ENCODE measurements around the gene TRABD2B.

TRABD2B gene

GRCh38 chr1:47843781-47844557, 153.2 kb downstream of the TRABD2B start:
- no peak for FAIRE-seq

GRCh38 chr1:47843059-47843458, 154.1 kb downstream of the TRABD2B start:
- FAIRE-seq, result no peak

- FAIRE-seq, result no peak
Observed at GRCh38 chr1:47842228-47842919, 154.8 kb downstream of the TRABD2B start.

GRCh38 chr1:47841356-47841755, 155.8 kb downstream of the TRABD2B start:
- no peak for FAIRE-seq

- no peak for FAIRE-seq
Observed at GRCh38 chr1:47840393-47841190, 156.6 kb downstream of the TRABD2B start.

- no peak for FAIRE-seq
Observed at GRCh38 chr1:47839433-47839760, 157.8 kb downstream of the TRABD2B start.

- FAIRE-seq, result no peak
Observed at GRCh38 chr1:47838562-47839432, 158.4 kb downstream of the TRABD2B start.

GRCh38 chr1:47837866-47838561, 159.2 kb downstream of the TRABD2B start:
- no peak for FAIRE-seq

GRCh38 chr1:47837056-47837830, 159.9 kb downstream of the TRABD2B start:
- no peak for FAIRE-seq

GRCh38 chr1:47835409-47835808, 161.8 kb downstream of the TRABD2B start:
- no peak for FAIRE-seq

GRCh38 chr1:47834326-47834725, 162.9 kb downstream of the TRABD2B start:
- no peak for FAIRE-seq

- FAIRE-seq, result no peak
Observed at GRCh38 chr1:47830641-47831333, 166.4 kb downstream of the TRABD2B start.

GRCh38 chr1:47830021-47830420, 167.2 kb downstream of the TRABD2B start:
- FAIRE-seq, result no peak

- no peak for FAIRE-seq
Observed at GRCh38 chr1:47828978-47829377, 168.2 kb downstream of the TRABD2B start.

- no peak for FAIRE-seq
Observed at GRCh38 chr1:47827109-47827508, 170.1 kb downstream of the TRABD2B start.

- FAIRE-seq, result no peak
Observed at GRCh38 chr1:47824716-47825115, 172.5 kb downstream of the TRABD2B start.

GRCh38 chr1:47824297-47824696, 172.9 kb downstream of the TRABD2B start:
- no peak for FAIRE-seq

- no peak for FAIRE-seq
Observed at GRCh38 chr1:47823040-47823808, 174.0 kb downstream of the TRABD2B start.

GRCh38 chr1:47821760-47822159, 175.4 kb downstream of the TRABD2B start:
- FAIRE-seq, result no peak

GRCh38 chr1:47819574-47819888, 177.7 kb downstream of the TRABD2B start:
- FAIRE-seq, result no peak

Data from TTC549 (cell line).